Mucosa of rectum (tissue), 2 donors: ENCODE measurements around the gene PPFIA4.

Experiments used
- H3K27ac ChIP-seq, 2 donors: one replicate each; pipeline ENCODE4 v1.7.0; 2013; ENCODE audit warnings: inconsistent platforms in 2 of 2, low read depth in 2 of 2, low read length in 2 of 2
- H3K27me3 ChIP-seq, 2 donors: one replicate each; pipeline ENCODE4 v1.7.0; 2013; ENCODE audit warnings: low read length in 2 of 2; ENCODE audit not compliant: control insufficient read depth in 2 of 2, insufficient read depth in 2 of 2
- H3K36me3 ChIP-seq, 2 donors: one replicate each; pipeline ENCODE4 v1.7.0; 2013; ENCODE audit warnings: low read length in 2 of 2; ENCODE audit not compliant: control insufficient read depth in 2 of 2, insufficient read depth in 2 of 2
- H3K4me1 ChIP-seq, 2 donors: one replicate each; pipeline ENCODE4 v1.7.0; 2013; ENCODE audit warnings: low read length in 2 of 2, mild to moderate bottlenecking in 1 of 2; ENCODE audit not compliant: control insufficient read depth in 2 of 2, insufficient read depth in 2 of 2
- H3K4me3 ChIP-seq, 2 donors: one replicate each; pipeline ENCODE4 v1.7.0; 2013; ENCODE audit warnings: low read length in 2 of 2
- H3K9ac ChIP-seq, 2 donors: one replicate each; pipeline ENCODE4 v1.7.0; 2013; ENCODE audit warnings: low read length in 2 of 2, low read depth in 1 of 2, mild to moderate bottlenecking in 1 of 2
- H3K9me3 ChIP-seq, 2 donors: one replicate each; pipeline ENCODE4 v1.7.0; 2013; ENCODE audit warnings: low read length in 2 of 2; ENCODE audit not compliant: control insufficient read depth in 2 of 2
- donor health status: healthy.
- donor health status: Normal muscosa, but diverticular disease.

Gene PPFIA4

GRCh38 chr1:203082231-203082505 lies 55.9 kb downstream of the PPFIA4 start:
- Histone ChIP-seq H3K4me3 (no peak overlapping the region), H3K4me1 (no peaks in the 10 kb centered on the region), H3K36me3 (no peaks in the 10 kb centered on the region), H3K9me3 (no peaks in the 10 kb centered on the region), H3K9ac (no peak overlapping the region), H3K27me3 (peaks cover 4 to 19% of the 10 kb centered on the region in 2 donors), H3K27ac (no peak overlapping the region)

GRCh38 chr1:203082571-203083462 lies 56.5 kb downstream of the PPFIA4 start:
- H3K4me1 ChIP-seq, result no peaks in the 10 kb centered on the region
- no peak overlapping the region for H3K27ac ChIP-seq
- H3K36me3 ChIP-seq, result no peaks in the 10 kb centered on the region
- no peaks in the 10 kb centered on the region for H3K9me3 ChIP-seq
- no peak overlapping the region for H3K9ac ChIP-seq
- no peak overlapping the region for H3K4me3 ChIP-seq
- H3K27me3 ChIP-seq, result peaks cover 4 to 14% of the 10 kb centered on the region in 2 donors

GRCh38 chr1:203083463-203083921 lies 57.2 kb downstream of the PPFIA4 start:
- H3K27me3 ChIP-seq, result peaks cover 4 to 9% of the 10 kb centered on the region in 2 donors
- H3K27ac ChIP-seq, result no peak overlapping the region
- no peaks in the 10 kb centered on the region for H3K36me3 ChIP-seq
- H3K4me1 ChIP-seq, result no peaks in the 10 kb centered on the region
- H3K9ac ChIP-seq, result no peak overlapping the region
- H3K9me3 ChIP-seq, result no peaks in the 10 kb centered on the region
- H3K4me3 ChIP-seq, result no peak overlapping the region

GRCh38 chr1:203084588-203085527 lies 58.6 kb downstream of the PPFIA4 start:
- no peaks in the 10 kb centered on the region for H3K36me3 ChIP-seq
- H3K4me1 ChIP-seq, result no peaks in the 10 kb centered on the region
- peaks cover 4 to 9% of the 10 kb centered on the region in 2 donors for H3K27me3 ChIP-seq
- H3K9ac ChIP-seq, result no peak overlapping the region
- no peak overlapping the region for H3K27ac ChIP-seq
- no peak overlapping the region for H3K4me3 ChIP-seq
- H3K9me3 ChIP-seq, result no peaks in the 10 kb centered on the region

- no peaks in the 10 kb centered on the region for H3K9me3 ChIP-seq
- no peak within 1 kb of the TSS for H3K27ac ChIP-seq
- H3K4me1 ChIP-seq, result no peaks in the 10 kb centered on the region
- H3K9ac ChIP-seq, result no peak within 1 kb of the TSS
- H3K4me3 ChIP-seq, result no peak within 1 kb of the TSS
- H3K36me3 ChIP-seq, result no peaks in the 10 kb centered on the region
- peaks cover 6 to 9% of the 10 kb centered on the region in 2 donors for H3K27me3 ChIP-seq
Observed at GRCh38 chr1:203085528-203086406, 59.5 kb downstream of the PPFIA4 start, which contains the start of gene MYOG. Gene MYOG (minus strand): TSS chr1:203086012. CDS start chr1:203085961, 51 bp downstream.

- Histone ChIP-seq H3K4me3 (no peak overlapping the region), H3K36me3 (no peaks in the 10 kb centered on the region), H3K27ac (no peak overlapping the region), H3K27me3 (peaks cover 2 to 11% of the 10 kb centered on the region in 2 donors), H3K4me1 (no peaks in the 10 kb centered on the region), H3K9me3 (no peaks in the 10 kb centered on the region), H3K9ac (no peak overlapping the region)
Observed at GRCh38 chr1:203086992-203087763, 60.9 kb downstream of the PPFIA4 start.

- no peaks in the 10 kb centered on the region for H3K36me3 ChIP-seq
Observed at GRCh38 chr1:203088441-203088840, 62.1 kb downstream of the PPFIA4 start.

GRCh38 chr1:203089001-203089650 lies 62.8 kb downstream of the PPFIA4 start:
- H3K4me3 ChIP-seq, result no peak overlapping the region
- H3K27ac ChIP-seq, result no peak overlapping the region
- no peak overlapping the region for H3K9ac ChIP-seq
- H3K4me1 ChIP-seq, result no peaks in the 10 kb centered on the region
- H3K27me3 ChIP-seq, result peaks cover 0 to 12% of the 10 kb centered on the region in 2 donors
- H3K9me3 ChIP-seq, result no peaks in the 10 kb centered on the region
- no peaks in the 10 kb centered on the region for H3K36me3 ChIP-seq

More at GRCh38 chr1:203088441-203088840, 62.1 kb downstream of the PPFIA4 start:
- Histone ChIP-seq H3K27me3 (peaks cover 0 to 12% of the 10 kb centered on the region in 2 donors), H3K4me3 (no peak overlapping the region), H3K9ac (no peak overlapping the region), H3K27ac (no peak overlapping the region), H3K4me1 (no peaks in the 10 kb centered on the region), H3K9me3 (no peaks in the 10 kb centered on the region)

GRCh38 chr1:203089651-203090045 lies 63.4 kb downstream of the PPFIA4 start:
- Histone ChIP-seq H3K4me3 (no peak overlapping the region), H3K9ac (no peak overlapping the region), H3K27me3 (peaks cover 0 to 12% of the 10 kb centered on the region in 2 donors), H3K27ac (no peak overlapping the region), H3K9me3 (peaks cover 0 to 4% of the 10 kb centered on the region in 2 donors), H3K36me3 (no peaks in the 10 kb centered on the region), H3K4me1 (no peaks in the 10 kb centered on the region)
